Panc1 (cell line): ENCODE data around the gene MRPS2. TPM values are rescaled to one million over a fixed set of nuclear protein-coding genes. Genes with fewer than 3 reads are reported as not detected.

Experiments used
- ATAC-seq: fragments of 200-7000 bp; cut with Tn5 transposase; 2 replicates; pipeline ENCODE4 v1.9.1; 2020; ENCODE audit warnings: mild to moderate bottlenecking, moderate library complexity
- BruUV-seq: library from RNA; stranded (reverse); fragments of 400-500 nt; replicated peaks from 2 replicates; lab custom pipeline; 2021; lab: Mats Ljungman, UMichigan
- CTCF ChIA-PET: fragments of 300-600 bp; sonication (Branson Sonifier 250); formaldehyde crosslinking; loops from one replicate; lab custom pipeline; 2022; ENCODE audit warnings: antibody characterized with exemption; lab: Charles Lee
- POLR2A ChIA-PET: fragments of 300-600 bp; sonication (Branson Sonifier 250); formaldehyde crosslinking; loops from one replicate; lab custom pipeline; 2022; ENCODE audit warnings: antibody characterized with exemption; lab: Charles Lee
- DNase-seq: peaks from one replicate; pipeline ENCODE4 v3.0.0-alpha.2; 2010; ENCODE audit warnings: low read depth, low spot score
- H3K27ac ChIP-seq: 2 replicates; pipeline ENCODE4 v1.5.1; 2011; ENCODE audit warnings: mild to moderate bottlenecking, low read length, inconsistent platforms
- H3K27me3 ChIP-seq: fragments of 200-500 bp; sonication (Bioruptor generic); 2 replicates; pipeline ENCODE4 v1.6.0; 2014; ENCODE audit warnings: low read length, inconsistent platforms; ENCODE audit not compliant: control insufficient read depth, insufficient read depth
- H3K36me3 ChIP-seq: fragments of 200-500 bp; sonication (Bioruptor generic); 2 replicates; pipeline ENCODE4 v1.5.1; 2014; ENCODE audit warnings: inconsistent platforms, mild to moderate bottlenecking, low read length, moderate library complexity; ENCODE audit not compliant: control insufficient read depth, insufficient read depth
- H3K4me1 ChIP-seq: 2 replicates; pipeline ENCODE4 v1.5.1; 2011; ENCODE audit warnings: inconsistent platforms, mild to moderate bottlenecking, low read length, moderate library complexity; ENCODE audit not compliant: control insufficient read depth, insufficient read depth
- H3K4me3 ChIP-seq, 2 experiments: 2 replicates each; pipeline ENCODE4 v1.5.1; 2011 to 2012; ENCODE audit warnings: low read depth in 2 of 2, low read length in 2 of 2, mild to moderate bottlenecking in 2 of 2, inconsistent platforms in 1 of 2, moderate library complexity in 1 of 2
- H3K9me3 ChIP-seq: fragments of 200-500 bp; sonication (Bioruptor generic); 2 replicates; pipeline ENCODE4 v1.5.1; 2014; ENCODE audit warnings: low read depth, mild to moderate bottlenecking, inconsistent platforms, low read length, moderate library complexity; ENCODE audit not compliant: control insufficient read depth, insufficient read depth
- POLR2AphosphoS5 ChIP-seq: IDR thresholded peaks from 2 replicates; pipeline ENCODE4 v1.6.1; 2012; ENCODE audit warnings: mild to moderate bottlenecking, low read depth, low read length, moderate library complexity
- SIN3A ChIP-seq: IDR thresholded peaks from 2 replicates; pipeline ENCODE4 v1.6.1; 2012; ENCODE audit warnings: low read depth, mild to moderate bottlenecking, low read length, moderate library complexity, borderline replicate concordance; ENCODE audit not compliant: insufficient read depth
- TCF7L2 ChIP-seq: IDR thresholded peaks from 2 replicates; pipeline ENCODE4 v1.6.1; 2011; ENCODE audit warnings: mild to moderate bottlenecking, low read depth, low read length, inconsistent platforms
- in situ Hi-C: cut with HindIII; loops from 2 replicates; pipeline ENCODE4 v1.10.0; 2016; ENCODE audit warnings: low sequenced_read_pairs, low pct_unique_long_range_greater_than_20kb
- intact Hi-C: fragments of 100-400 bp; cut with micrococcal nuclease; formaldehyde crosslinking; loops from one replicate; pipeline ENCODE4 v1.10.0; 2022; ENCODE audit not compliant: unreplicated experiment
- total RNA-seq: library from RNA; stranded (reverse); gene quantifications from one replicate; pipeline ENCODE4 v1.2.1, GENCODE V29; 2021; ENCODE audit not compliant: unreplicated experiment
- TF ChIP-seq, protein P1 (sequence below), 2 experiments: IDR thresholded peaks; 2 replicates each; pipeline ENCODE4 v1.6.1; 2011 to 2012; ENCODE audit warnings: low read depth in 2 of 2, control low read depth in 1 of 2, low read length in 1 of 2, mild to moderate bottlenecking in 1 of 2, moderate library complexity in 1 of 2; ENCODE audit not compliant: insufficient read depth in 1 of 2
- TF ChIP-seq, protein P2 (sequence below): fragments of 450-650 bp; IDR thresholded peaks from 2 replicates; pipeline ENCODE4 v1.5.1; 2017; ENCODE audit warnings: mild to moderate bottlenecking

MRPS2 gene
- total RNA-seq, 1 experiment from 2014 or later, result 33.5 TPM

DNA sequence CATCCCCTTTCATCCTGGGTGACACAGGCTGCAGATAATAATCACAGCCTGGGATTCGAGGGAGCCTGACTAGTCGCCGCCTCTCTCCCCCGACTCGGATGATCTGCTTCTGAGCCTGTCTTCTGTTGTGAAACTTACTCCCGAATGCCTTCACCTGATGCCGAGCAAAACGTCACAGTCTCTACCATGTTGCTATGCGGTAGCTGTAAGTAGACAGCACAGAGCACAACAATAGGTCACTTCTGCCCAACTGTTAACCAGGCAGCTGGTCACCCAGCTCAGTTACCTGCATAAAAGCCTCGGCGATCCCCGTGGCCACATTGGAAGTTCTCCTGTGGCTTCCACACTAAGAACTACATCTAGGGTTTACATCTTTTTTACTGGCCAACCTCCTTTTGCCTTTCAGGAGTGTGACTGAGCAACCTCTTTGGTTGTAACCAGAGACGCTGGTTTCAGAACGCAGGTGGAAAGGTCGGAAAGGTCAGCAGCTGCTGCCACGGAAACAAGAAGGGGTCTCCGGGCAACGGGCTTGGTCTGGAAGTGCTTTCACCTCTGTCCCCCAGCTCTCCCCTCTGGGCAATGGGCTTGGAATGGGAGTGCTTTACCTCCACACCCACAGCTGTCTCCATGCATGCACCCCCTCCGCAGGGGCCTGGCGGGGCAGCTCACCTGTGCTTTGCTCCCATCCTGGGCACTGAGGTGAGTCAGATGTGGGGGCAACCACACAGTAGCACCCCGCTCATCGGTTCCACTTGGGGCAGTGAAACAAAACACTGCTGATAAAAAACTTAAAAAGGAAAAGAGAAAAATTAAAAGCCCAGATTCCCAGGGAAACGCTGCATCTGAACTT lies 28.5 kb upstream of the MRPS2 start:
- Histone ChIP-seq H3K27ac (no peak overlapping the region), H3K36me3 (no peaks in the 10 kb centered on the region), H3K4me3 (no peak overlapping the region), H3K9me3 (no peaks in the 10 kb centered on the region), H3K4me1 (peaks cover 4% of the 10 kb centered on the region; the same call in 1 of the 2 replicates), H3K27me3 (no peaks in the 10 kb centered on the region)
- BruUV-seq, result no TSS peak
- intact Hi-C loops, result no loop called here
- no peak for ATAC-seq
- TF ChIP-seq POLR2AphosphoS5 (no peak), TCF7L2 (no peak), SIN3A (no peak)
- TF ChIP-seq, protein P1, sequence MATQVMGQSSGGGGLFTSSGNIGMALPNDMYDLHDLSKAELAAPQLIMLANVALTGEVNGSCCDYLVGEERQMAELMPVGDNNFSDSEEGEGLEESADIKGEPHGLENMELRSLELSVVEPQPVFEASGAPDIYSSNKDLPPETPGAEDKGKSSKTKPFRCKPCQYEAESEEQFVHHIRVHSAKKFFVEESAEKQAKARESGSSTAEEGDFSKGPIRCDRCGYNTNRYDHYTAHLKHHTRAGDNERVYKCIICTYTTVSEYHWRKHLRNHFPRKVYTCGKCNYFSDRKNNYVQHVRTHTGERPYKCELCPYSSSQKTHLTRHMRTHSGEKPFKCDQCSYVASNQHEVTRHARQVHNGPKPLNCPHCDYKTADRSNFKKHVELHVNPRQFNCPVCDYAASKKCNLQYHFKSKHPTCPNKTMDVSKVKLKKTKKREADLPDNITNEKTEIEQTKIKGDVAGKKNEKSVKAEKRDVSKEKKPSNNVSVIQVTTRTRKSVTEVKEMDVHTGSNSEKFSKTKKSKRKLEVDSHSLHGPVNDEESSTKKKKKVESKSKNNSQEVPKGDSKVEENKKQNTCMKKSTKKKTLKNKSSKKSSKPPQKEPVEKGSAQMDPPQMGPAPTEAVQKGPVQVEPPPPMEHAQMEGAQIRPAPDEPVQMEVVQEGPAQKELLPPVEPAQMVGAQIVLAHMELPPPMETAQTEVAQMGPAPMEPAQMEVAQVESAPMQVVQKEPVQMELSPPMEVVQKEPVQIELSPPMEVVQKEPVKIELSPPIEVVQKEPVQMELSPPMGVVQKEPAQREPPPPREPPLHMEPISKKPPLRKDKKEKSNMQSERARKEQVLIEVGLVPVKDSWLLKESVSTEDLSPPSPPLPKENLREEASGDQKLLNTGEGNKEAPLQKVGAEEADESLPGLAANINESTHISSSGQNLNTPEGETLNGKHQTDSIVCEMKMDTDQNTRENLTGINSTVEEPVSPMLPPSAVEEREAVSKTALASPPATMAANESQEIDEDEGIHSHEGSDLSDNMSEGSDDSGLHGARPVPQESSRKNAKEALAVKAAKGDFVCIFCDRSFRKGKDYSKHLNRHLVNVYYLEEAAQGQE (IDR thresholded peaks at IDR 0.05; ENCODE audit: insufficient read depth in 1 of 2, low read depth in 2 of 2, low read length in 1 of 2), result no peak
- TF ChIP-seq, protein P2, sequence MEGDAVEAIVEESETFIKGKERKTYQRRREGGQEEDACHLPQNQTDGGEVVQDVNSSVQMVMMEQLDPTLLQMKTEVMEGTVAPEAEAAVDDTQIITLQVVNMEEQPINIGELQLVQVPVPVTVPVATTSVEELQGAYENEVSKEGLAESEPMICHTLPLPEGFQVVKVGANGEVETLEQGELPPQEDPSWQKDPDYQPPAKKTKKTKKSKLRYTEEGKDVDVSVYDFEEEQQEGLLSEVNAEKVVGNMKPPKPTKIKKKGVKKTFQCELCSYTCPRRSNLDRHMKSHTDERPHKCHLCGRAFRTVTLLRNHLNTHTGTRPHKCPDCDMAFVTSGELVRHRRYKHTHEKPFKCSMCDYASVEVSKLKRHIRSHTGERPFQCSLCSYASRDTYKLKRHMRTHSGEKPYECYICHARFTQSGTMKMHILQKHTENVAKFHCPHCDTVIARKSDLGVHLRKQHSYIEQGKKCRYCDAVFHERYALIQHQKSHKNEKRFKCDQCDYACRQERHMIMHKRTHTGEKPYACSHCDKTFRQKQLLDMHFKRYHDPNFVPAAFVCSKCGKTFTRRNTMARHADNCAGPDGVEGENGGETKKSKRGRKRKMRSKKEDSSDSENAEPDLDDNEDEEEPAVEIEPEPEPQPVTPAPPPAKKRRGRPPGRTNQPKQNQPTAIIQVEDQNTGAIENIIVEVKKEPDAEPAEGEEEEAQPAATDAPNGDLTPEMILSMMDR, result no peak
- ChIA-PET CTCF (no interaction called here), POLR2A (no interaction called here)
- in situ Hi-C loops, result no loop called here
- no peak for DNase-seq

DNA sequence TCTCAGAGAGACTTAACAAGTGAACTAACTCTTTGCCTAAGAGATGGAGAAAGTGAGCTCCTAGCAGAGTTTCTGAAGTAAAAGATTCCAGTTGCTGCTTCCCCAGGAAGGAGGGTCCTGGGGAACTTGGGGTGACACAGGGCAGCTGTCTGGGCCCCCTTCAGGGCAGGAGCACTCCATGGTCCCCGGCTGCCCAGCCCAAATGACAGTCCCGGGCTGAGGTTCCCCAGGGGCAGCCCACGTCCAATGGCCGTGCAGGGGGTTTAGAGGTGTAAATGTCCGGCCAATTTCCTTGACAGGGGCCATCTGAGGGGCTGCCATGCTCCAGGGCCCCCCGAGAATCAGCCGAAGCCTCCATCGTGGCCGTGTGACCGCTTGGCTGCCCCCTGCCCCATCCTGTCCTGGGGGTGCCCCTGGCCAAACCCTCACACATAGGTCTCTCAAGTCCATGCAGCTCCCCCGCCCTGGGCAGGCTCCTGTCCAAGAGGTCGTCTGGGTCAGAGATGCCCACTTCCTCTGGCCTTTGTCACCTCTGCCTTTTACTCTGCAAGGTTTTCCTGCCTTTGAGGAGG lies 26.4 kb upstream of the MRPS2 start:
- no TSS peak for BruUV-seq
- no peak for DNase-seq
- Histone ChIP-seq H3K36me3 (no peaks in the 10 kb centered on the region), H3K4me3 (no peak overlapping the region), H3K4me1 (peaks cover 7% of the 10 kb centered on the region; the same call in 1 of the 2 replicates), H3K9me3 (no peaks in the 10 kb centered on the region), H3K27me3 (no peaks in the 10 kb centered on the region), H3K27ac (no peak overlapping the region)
- POLR2A ChIA-PET, result no interaction called here
- CTCF ChIA-PET, result no interaction called here
- intact Hi-C loops (no loop called here), in situ Hi-C loops (no loop called here)
- ATAC-seq, result no peak
- TF ChIP-seq SIN3A (no peak), POLR2AphosphoS5 (no peak), TCF7L2 (no peak)
- TF ChIP-seq, protein P1 (IDR thresholded peaks at IDR 0.05; ENCODE audit: insufficient read depth in 1 of 2, low read depth in 2 of 2, low read length in 1 of 2), result no peak
- TF ChIP-seq, protein P2, result no peak
